Activated naive CD8-positive, alpha-beta T cell (primary cell): ENCODE results near the gene CDH13.

Experiments
- H3K27ac Mint-ChIP-seq: one replicate; pipeline ENCODE4 v1.8.0; 2021; ENCODE audit warnings: mixed read lengths
- H3K27me3 Mint-ChIP-seq: one replicate; pipeline ENCODE4 v1.8.0; 2021; ENCODE audit warnings: mixed read lengths
- H3K36me3 Mint-ChIP-seq: one replicate; pipeline ENCODE4 v1.8.0; 2021; ENCODE audit warnings: mixed read lengths
- H3K4me1 Mint-ChIP-seq: one replicate; pipeline ENCODE4 v1.8.0; 2021; ENCODE audit warnings: low read depth, mixed read lengths
- H3K4me3 Mint-ChIP-seq: one replicate; pipeline ENCODE4 v1.8.0; 2021; ENCODE audit warnings: mild to moderate bottlenecking, mixed read lengths
- H3K9me3 Mint-ChIP-seq: one replicate; pipeline ENCODE4 v1.8.0; 2021; ENCODE audit warnings: low read depth, mixed read lengths

Gene CDH13

DNA sequence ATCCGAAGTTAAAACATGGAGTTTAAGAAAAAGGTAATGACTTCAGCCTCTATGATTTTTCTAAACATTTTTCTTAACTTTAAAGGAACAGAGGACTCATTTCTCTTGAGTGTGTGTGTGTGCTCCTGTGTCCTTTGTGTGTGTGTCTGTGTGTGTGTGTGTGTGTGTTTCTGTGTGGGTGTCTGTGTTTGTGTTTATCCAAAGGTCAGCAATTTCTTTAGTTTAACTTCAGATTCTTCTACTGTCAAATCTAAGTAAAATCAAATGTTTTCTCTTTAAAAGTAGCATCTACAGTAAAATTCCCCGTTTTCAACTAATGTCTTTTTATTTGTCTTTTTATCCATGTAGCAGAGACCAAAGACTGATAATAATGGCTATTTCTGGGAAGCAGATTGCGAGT, 1212.8 kb downstream of the CDH13 start:
- H3K36me3 Mint-ChIP-seq: no peaks in the 10 kb centered on the region
- no peak overlapping the region for H3K4me3 Mint-ChIP-seq
- H3K9me3 Mint-ChIP-seq: no peaks in the 10 kb centered on the region
- peaks cover 11% of the 10 kb centered on the region for H3K27me3 Mint-ChIP-seq
- H3K4me1 Mint-ChIP-seq: peaks cover 17% of the 10 kb centered on the region
- no peak overlapping the region for H3K27ac Mint-ChIP-seq

- no peaks in the 10 kb centered on the region for H3K36me3 Mint-ChIP-seq
- no peaks in the 10 kb centered on the region for H3K9me3 Mint-ChIP-seq
- no peak overlapping the region for H3K4me3 Mint-ChIP-seq
- peaks cover 11% of the 10 kb centered on the region for H3K27me3 Mint-ChIP-seq
- peaks cover 14% of the 10 kb centered on the region for H3K4me1 Mint-ChIP-seq
- H3K27ac Mint-ChIP-seq: no peak overlapping the region
These were observed 1213.4 kb downstream of the CDH13 start for GRCh38 chr16:83840060-83840617.

DNA sequence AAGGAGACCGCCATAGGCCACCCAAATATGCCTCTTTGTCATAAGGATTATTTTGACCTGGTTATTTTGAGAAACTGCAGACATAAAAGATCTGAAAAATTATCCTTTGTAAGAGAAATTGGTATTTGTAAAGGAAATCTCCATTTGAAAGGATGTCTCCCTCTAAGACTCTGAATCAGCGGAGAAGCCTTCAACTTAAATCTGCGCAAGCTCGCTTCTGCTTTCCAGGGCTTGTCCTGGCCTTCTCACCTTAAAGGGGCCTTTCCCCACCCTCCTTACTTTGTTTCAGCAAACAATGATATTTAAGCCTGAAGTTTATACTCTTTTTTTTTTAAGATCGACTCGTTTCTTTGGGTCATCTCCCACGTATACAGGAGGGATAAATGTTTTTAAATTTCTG, 1215.5 kb downstream of the CDH13 start:
- no peaks in the 10 kb centered on the region for H3K36me3 Mint-ChIP-seq
- H3K27me3 Mint-ChIP-seq: peaks cover 5% of the 10 kb centered on the region
- H3K27ac Mint-ChIP-seq: no peak overlapping the region
- no peaks in the 10 kb centered on the region for H3K9me3 Mint-ChIP-seq
- H3K4me1 Mint-ChIP-seq: no peaks in the 10 kb centered on the region
- no peak overlapping the region for H3K4me3 Mint-ChIP-seq

- Mint-ChIP-seq H3K4me1 (no peaks in the 10 kb centered on the region), H3K4me3 (no peak overlapping the region), H3K27ac (no peak overlapping the region), H3K36me3 (no peaks in the 10 kb centered on the region), H3K27me3 (peaks cover 2% of the 10 kb centered on the region), H3K9me3 (no peaks in the 10 kb centered on the region)
These were observed 1216.2 kb downstream of the CDH13 start for GRCh38 chr16:83842756-83843507.

GRCh38 chr16:83843657-83844056, 1216.9 kb downstream of the CDH13 start:
- H3K27ac Mint-ChIP-seq: no peak overlapping the region
- no peaks in the 10 kb centered on the region for H3K36me3 Mint-ChIP-seq
- no peaks in the 10 kb centered on the region for H3K9me3 Mint-ChIP-seq
- H3K4me1 Mint-ChIP-seq: no peaks in the 10 kb centered on the region
- no peak overlapping the region for H3K4me3 Mint-ChIP-seq
- H3K27me3 Mint-ChIP-seq: no peaks in the 10 kb centered on the region

DNA sequence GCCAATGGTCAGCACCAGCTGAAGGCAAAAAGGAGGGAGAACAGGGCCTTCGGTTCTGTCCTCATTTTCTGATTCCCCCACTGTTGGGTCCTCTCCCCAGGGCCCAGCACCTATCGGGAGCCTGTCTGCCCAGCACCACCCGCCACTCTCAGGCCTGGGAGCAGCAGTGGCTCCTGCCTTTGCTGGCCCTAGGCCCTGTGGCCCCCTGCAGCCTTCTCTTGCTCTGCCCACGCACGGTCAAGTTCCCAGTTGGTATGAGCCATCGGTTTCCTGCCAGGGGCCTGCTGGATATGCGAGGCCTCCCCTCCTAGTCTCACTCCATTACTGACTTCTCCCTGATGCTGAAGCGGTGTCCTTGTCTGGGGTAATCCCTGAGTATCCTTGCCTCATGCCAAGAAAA, 1218.5 kb downstream of the CDH13 start:
- no peak overlapping the region for H3K4me3 Mint-ChIP-seq
- H3K4me1 Mint-ChIP-seq: no peaks in the 10 kb centered on the region
- no peaks in the 10 kb centered on the region for H3K36me3 Mint-ChIP-seq
- no peaks in the 10 kb centered on the region for H3K9me3 Mint-ChIP-seq
- no peak overlapping the region for H3K27ac Mint-ChIP-seq
- H3K27me3 Mint-ChIP-seq: peaks cover 1% of the 10 kb centered on the region

DNA sequence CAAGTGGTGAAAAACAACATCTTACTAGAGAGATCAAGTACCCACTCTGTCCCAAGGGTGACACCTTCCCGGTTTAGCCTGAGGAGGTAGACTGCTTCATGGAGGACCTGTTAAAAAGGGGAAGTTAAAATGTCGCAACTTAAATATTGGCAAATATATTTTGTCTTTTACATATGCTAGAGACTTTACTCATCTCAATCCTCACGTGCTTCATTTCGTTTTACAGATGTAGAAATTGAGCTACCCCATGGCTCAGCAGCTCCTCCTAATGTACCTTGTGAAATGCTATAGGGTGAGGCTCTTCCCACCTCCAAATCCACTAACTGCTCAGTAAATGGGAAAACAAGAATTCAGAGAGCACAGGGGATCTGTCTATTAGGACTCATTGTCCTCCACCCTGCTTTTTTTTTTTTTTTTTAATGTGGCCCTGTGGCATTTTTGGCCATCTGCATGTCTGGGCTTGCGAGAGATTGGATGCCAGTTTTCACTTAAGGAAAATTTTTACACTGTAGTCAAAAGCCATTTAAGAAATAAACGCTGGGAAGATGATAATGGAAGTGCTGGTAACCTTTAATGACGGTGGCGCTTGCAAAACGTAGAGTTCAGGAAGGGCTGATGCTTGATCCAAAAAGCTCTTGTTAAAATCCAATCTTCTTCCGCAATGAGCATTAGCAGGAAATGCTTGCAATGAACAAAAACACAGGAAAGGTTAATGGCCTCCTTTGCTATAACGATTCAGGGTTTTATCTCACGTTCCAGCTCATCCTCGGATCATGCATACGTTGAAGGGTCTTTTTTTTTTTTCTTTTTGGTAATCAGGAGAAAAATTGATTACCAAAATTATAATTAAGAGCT, 1220.8 kb downstream of the CDH13 start:
- no peaks in the 10 kb centered on the region for H3K9me3 Mint-ChIP-seq
- H3K4me3 Mint-ChIP-seq: no peak overlapping the region
- no peaks in the 10 kb centered on the region for H3K4me1 Mint-ChIP-seq
- peaks cover 1% of the 10 kb centered on the region for H3K27me3 Mint-ChIP-seq
- H3K27ac Mint-ChIP-seq: no peak overlapping the region
- H3K36me3 Mint-ChIP-seq: no peaks in the 10 kb centered on the region

- H3K4me1 Mint-ChIP-seq: no peaks in the 10 kb centered on the region
- no peak overlapping the region for H3K4me3 Mint-ChIP-seq
- H3K27me3 Mint-ChIP-seq: peaks cover 1% of the 10 kb centered on the region
- no peak overlapping the region for H3K27ac Mint-ChIP-seq
- no peaks in the 10 kb centered on the region for H3K9me3 Mint-ChIP-seq
- no peaks in the 10 kb centered on the region for H3K36me3 Mint-ChIP-seq
These were observed 1222.7 kb downstream of the CDH13 start for GRCh38 chr16:83849421-83849820.
